ENCODE results near the gene RITA1. TPM values are rescaled to one million over a fixed set of nuclear protein-coding genes. Genes with fewer than 3 reads are reported as not detected.

The RITA1 gene
- total RNA-seq, 1 donor from 2014 or later, result 24.3 TPM

DNA sequence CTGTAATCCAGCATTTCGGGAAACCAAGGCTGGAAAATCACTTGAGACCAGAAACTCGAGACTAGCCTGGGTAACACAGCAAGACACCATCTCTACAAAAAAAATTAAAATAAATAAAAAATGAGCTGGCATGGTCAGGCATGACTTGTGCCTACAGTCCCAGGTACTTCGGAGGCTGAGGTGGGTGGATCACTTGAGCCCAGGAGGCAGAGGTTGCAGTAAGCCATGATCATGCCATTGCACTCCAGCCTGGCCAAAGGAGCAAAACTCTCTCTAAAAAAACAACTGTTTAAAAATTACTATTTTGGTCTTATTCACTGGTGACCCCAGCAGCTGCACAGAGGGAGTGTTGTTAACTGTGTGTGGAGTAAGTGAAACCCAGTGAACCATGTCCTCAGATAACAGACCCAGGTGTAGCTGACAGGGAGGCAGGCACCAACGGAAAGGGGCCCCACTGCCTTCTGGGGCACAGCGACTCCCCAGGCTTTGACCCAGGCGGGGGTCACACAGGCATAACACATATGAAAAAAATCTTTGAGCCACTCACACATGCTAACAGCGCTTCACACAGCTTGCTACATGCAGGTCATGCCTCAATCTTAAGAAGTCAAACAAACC lies 12.3 kb upstream of the RITA1 start:
- DNase-seq (ENCODE audit: extremely low read depth, low read depth, low spot score), result no peak

DNA sequence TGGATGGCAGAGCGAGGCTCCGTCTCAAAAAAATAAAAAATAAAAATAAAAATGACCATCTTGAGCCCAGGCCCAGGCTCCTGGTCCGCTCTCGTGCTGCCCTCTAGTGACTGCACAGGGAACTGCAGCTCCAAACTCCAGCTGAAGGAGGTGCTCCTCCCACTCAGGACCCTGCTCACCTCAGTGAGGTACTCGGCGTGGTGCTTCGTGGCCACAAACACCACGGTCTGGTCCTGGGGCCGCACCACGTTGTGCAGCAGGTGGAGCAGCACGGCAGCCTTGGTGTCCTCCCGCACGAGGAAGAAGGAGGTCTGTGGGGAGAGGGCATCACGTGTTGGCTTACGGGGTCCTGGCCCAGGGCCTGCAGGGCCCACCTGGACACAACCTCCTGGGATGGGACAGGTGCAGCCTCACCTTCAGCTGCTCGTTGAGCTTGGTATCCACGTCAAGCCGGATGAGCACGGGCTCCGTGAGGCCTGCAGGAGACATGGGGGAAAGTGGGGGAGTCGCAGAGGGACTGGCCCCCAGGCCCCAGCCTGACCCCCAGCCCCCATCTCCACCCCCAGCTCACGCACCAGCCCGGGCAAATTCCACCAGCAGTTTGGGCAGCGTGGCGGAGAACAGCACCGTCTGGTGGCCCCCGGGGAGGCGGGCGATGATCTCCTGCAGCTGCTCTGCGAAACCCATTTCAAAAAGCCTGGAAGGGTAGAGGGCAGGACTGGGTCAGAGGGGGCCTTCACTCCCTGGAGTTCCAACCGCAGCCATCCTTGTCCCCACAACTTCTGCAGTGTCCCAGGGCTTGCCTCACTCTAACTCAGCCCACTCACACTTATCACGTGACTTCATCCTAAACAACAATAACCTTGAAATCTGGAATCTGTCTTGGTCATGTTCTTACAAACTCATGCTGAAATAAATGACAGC lies 10.8 kb upstream of the RITA1 start:
- DNase-seq (ENCODE audit: extremely low read depth, low read depth, low spot score), result no peak

DNA sequence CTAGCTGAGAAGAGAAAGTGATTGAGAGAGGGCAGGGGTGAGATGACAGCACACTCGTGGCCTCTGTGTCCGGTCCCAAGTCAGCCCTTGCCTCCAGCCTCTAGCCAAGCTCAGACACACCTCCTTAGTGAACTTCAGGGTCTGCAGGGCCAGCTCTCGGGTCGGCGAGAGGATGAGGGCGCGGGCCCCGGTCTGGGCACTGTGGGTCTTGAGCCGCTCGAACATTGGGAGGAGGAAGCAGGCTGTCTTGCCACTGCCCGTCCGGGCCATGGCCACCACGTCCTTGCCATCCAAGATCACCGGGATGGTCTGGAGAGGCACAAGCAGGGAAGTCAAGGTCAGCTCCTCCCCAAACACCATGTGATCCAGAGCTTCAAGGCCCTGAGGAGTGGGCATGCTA lies 6.5 kb upstream of the RITA1 start:
- DNase-seq (ENCODE audit: extremely low read depth, low read depth, low spot score), result no peak

DNA sequence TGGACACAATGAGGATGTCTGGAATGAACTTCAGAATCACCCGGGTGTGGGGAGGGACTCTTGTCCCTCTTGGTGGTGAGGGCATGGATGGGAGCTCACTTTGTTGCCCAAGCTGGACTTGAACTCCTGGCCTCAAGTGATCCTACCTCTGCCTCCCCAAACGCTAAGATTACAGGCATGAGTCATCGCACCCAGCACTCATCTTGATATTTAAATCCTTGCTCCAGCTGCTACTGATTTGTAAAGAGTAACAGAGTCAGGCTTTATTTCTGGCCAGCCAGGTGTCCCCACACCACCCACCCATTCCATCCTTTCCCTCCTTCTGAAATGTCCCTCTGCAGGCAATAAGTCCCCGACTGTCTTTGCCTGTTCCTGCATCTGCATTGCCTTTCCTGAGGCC lies 5.2 kb upstream of the RITA1 start:
- DNase-seq (ENCODE audit: extremely low read depth, low read depth, low spot score), result no peak

DNA sequence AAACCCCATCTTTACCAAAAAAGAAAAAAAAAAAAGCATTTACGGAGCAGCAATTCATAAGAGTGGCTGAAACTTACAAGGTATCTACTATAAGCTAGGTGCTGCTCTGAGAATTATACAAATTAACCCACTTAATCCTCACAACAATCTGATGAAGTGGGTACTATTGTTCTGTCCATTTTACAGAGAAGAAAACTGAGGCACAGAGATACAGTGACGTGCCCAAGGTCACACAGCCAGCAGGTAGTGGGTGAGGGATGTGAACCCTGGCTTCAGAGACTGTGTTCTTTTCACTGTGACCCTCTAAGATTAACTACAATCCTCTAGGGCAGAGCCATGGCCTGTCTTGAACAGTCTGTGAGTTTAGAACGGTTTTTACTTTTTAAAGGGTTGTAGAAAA lies 3.5 kb upstream of the RITA1 start:
- DNase-seq (ENCODE audit: extremely low read depth, low read depth, low spot score), result no peak

DNA sequence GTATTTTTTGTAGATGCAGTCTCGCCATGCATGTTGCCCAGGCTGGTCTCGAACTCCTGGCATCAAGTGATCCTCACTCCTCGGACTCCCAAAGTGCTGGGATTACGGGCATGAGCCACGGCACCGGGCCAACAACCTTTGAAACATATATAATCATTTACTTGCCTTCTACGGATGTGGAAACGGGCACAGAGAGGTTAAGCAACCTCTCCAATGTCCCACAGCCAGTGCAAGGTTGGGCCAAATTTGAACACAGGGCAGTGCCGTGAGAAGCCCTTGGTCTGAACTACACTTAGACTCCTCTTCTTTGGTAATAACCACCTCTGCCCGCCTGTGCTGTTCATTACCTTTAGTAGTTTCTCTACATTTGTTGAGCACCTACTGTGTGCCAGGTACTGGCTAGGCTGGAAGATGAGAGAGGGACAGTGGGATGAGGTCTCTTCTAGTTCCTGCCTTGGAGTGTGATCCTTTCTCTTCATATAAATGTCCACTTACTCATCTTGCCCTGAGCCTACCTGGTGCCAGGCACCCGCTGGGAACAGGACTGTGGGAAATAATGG lies 2.4 kb upstream of the RITA1 start:
- no peak for DNase-seq (ENCODE audit: extremely low read depth, low read depth, low spot score)

DNA sequence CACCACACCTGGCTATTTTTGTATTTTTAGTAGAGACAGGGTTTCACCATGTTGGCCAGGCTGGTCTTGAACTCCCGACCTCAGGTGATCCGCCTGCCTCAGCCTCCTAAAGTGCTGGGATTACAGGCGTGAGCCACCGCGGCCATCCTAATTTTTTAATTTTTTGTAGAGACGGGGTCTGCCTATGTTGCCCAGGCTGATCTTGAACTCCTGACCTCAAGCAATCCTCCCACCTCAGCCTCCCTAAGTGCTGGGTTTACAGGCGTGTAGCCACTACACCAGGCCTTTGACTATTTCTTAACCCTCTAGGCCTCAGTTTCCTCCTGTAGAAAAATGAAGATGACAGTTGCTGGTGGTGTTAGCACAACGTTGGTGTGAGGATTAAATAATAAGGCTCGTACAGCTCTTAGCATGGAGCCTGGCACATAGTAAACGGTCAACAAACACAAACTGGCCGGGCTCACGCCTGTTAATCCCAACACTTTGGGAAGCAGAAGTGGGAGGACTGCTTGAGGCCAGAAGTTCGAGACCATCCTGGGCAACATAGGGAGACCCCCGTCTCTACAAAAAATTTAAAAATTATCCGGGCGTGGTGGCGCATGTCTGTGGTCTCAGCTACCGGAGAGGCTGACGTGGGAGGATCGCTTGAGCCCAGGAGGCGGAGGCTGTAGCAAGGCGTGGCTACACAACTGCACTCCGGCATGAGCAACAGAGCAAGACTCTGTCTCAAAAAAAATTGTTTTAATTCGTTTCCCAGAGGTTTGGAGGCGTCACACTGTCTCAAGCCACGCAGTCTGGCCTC lies 1.2 kb upstream of the RITA1 start:
- DNase-seq (ENCODE audit: extremely low read depth, low read depth, low spot score), result no peak

DNA sequence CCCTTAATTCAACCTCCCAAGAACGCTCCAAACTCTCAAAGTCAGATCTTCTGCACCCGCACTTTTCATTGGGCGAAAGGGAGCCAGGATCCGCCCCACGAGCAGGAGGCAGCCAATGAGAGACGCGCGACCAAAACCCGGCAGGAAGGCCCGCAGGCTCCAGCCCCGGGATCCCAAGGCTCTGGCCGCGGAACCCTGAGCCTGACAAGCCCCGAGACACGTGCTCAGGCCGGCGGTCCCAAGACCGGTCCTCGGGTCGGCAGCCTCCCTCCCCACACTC lies 681 bp upstream of the RITA1 start:
- no peak for DNase-seq (ENCODE audit: extremely low read depth, low read depth, low spot score)

DNA sequence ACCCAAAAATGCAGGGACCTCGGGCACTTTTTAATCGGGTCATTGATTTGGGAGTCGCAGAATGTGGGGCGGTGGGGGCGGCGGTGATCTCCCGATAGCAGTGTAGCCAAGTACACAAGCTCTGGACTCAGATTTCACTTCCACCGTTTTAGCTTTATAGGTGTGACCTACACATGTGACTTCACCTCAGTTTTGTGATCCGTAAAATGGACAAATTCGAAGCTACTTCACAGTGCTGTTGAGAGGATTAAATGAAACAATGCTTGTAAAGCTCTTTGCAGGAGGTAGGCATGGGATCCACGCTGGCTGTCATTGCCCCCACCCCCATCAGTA lies 478 bp downstream of the RITA1 start:
- no peak for DNase-seq (ENCODE audit: extremely low read depth, low read depth, low spot score)

DNA sequence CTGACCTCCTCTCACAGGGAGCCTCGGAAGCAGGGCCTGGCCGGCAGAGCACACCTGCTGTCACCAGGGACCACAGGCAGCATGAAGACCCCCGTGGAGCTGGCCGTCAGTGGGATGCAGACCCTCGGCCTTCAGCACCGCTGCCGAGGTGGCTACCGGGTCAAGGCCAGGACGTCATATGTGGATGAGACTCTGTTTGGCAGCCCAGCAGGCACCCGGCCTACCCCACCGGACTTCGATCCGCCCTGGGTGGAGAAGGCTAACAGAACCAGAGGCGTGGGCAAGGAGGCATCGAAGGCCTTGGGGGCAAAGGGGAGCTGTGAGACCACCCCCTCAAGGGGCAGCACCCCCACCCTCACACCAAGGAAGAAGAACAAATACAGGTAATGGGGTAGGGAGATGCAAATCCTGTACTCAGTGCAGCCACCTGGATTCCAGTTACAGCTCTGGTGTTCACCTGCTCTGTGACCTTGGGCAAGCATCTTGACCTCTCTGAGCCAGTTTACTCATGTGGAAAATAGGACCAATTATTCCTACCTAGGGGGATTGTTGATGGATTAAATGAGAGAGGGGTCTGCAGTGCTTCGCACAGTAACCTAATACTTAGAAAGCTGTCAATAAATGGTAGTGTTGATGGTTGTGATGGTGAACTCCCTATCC lies 1.3 kb downstream of the RITA1 start:
- no peak for DNase-seq (ENCODE audit: extremely low read depth, low read depth, low spot score)

DNA sequence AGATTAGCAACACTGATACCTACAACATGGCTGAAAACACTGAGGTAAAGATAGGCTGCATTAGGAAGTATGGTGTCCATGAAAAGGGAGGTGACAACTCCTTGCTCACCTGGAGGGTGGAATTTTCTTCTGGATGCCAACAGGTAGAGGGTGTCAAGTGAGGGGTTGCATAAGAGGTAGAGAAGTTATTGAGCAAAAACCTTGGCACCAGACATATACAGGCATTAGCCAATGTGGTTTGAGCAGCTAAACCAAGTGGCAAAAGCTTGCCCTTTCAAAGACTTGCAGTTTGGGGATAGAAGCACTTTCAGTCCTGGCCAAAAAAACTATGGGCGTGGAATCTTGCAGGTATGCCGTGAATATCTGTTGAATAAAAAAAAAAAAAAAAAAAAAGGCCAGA lies 3.8 kb downstream of the RITA1 start:
- no peak for DNase-seq (ENCODE audit: extremely low read depth, low read depth, low spot score)

DNA sequence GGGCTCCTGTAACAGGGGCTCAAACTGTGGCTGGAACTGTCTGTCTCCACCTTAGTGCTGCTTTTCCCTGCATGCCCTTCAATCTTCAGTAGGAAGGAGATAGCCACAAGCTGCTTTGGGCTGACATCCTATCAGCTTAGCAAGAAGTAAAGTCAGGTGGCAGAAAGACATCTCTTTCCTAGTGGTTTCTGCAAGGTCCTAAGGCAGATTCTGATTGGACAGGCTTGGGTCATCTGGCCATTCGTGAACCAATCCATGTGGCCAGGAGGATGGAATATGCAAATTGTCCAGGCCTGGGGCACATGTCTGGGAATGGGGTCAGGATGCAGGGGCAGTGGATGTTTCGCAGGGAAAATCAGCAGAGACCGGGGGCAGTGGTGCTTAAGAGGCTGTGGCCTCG lies 5.2 kb downstream of the RITA1 start:
- no peak for DNase-seq (ENCODE audit: extremely low read depth, low read depth, low spot score)

DNA sequence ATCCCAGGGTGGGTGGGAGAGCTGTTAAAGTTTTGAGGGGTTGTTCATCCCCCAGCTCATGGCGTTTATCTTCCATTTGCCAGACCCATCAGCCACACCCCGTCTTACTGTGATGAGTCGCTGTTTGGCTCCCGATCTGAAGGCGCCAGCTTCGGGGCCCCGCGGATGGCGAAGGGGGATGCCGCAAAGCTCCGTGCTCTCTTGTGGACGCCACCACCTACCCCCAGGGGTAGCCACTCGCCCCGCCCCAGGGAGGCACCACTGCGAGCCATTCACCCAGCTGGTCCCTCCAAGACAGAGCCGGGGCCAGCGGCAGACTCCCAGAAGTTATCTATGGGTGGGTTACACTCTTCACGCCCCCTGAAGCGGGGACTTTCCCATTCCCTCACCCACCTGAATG lies 5.7 kb downstream of the RITA1 start:
- no peak for DNase-seq (ENCODE audit: extremely low read depth, low read depth, low spot score)

DNA sequence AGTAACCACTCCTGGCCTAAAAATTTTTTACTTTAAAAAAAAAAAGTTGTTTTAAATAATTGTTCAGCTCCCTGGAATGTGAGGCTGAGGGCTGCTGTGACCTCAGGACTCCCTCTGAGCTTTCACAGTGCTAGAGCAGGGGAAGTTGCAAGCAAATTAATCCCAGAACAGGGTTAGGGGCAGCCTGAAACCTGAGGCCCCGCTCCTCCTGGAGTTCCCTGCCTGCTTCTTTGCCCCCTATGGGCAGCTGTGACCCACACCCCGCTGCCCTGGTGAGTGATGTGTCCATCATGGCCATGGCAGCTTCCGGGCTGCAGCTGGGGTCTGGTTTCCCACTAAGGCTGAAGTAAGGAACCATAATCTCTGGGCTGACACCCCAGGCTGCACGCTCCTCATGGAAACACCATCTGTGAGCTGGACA lies 9.5 kb downstream of the RITA1 start:
- DNase-seq (ENCODE audit: extremely low read depth, low read depth, low spot score), result no peak

DNA sequence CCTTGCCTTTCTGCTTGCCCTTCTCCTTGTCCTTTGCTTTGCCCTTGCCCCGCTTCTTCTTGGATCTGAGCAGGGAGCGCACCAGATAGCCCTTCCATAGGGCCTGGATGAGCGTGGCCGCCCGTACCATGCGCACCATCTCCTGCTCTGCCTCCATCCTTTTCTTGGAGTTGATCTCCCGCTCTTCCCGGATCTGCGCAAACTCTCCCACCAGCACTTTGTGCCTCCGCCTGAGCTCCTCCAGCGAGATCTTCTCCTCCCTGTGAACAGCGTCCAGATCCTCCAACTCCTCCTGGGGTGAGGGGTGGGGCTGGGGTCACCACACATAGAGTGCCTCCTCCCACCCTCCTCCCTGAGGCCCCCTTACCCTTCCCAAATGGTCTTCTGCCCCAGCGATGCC lies 10.1 kb downstream of the RITA1 start:
- DNase-seq (ENCODE audit: extremely low read depth, low read depth, low spot score), result no peak

DNA sequence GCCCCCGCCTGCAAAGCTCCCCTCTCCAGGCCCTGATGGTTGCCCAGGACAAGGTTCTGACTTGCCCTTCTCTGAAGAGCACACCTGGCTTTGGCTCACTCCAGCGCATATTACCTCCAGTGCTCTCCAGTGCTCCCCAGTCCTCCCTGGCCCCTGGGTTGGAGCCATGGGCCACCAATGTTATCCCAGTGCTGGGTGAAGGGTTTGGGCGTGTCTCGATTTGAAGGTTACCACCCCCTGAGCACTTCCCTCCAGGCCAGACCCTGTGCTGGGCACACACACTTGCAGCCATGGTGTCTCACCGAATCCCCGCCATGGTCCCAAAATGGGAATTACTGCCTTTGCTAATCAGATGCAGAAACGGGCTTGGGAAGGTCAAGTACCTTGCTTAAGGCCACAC lies 11.1 kb downstream of the RITA1 start:
- DNase-seq (ENCODE audit: extremely low read depth, low read depth, low spot score), result no peak

DNA sequence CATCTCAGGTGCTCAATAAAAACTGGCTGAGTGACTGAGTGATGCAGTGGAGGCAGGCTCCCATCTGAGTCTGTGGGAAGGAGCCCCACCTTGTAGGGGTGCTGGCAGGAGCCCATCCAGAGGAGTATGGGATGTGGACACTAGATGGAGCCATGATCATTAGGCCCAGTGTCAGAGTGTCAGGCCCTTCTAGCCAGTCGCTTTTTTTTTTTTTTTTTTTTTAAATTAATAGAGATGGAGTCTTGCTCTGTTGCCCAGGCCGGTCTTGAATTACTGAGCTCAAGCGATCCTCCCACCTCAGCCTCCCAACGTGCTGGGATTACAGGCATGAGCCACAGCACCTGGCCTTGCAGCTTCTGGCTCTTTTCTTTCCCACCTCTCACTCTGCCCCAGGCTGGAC lies 11.5 kb downstream of the RITA1 start:
- DNase-seq (ENCODE audit: extremely low read depth, low read depth, low spot score), result no peak

DNA sequence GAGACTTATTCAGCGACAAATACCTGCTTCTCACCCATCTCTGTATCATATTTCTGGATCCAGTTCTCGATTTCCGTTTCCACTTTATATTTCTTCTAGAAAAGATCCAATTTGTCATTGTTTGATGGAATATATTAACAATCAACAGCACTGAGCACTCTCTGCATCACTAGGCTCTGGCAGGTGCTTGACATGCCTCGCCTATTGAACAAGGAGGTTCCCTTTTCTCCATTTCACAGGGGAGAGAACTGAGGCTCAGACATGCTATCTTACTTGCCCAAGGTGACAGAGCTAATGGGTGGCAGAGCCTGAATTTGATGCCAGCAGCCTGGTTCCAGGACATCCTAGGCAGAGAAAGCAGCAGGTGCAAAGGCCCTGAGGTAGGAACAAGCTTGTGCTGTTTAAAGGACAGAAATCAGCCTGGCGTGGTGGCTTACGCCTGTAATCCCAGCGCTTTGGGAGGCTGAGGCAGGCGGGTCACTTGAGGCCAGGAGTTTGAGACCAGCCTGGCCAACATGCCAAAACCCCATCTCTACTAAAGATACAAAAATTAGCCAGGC lies 12.1 kb downstream of the RITA1 start:
- DNase-seq (ENCODE audit: extremely low read depth, low read depth, low spot score), result no peak

DNA sequence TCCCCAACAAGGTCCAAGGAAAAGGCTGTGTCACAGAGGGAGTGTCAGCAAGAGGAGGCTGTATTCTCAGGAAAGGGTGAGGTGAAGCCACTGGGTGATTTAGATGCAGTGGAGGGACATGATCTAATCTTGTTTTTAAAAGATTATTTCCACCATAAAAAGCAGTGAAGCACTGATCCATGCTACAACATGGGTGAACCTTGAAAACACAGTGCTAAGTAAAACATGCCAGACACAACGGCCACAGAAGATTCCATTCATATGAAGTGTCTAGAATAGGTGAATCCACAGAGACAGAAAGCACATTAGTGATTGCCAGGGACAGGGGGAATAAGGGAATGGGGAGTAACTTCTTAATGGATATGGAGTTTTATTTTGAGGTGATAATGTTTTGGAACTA lies 12.8 kb downstream of the RITA1 start:
- DNase-seq (ENCODE audit: extremely low read depth, low read depth, low spot score), result no peak

DNA sequence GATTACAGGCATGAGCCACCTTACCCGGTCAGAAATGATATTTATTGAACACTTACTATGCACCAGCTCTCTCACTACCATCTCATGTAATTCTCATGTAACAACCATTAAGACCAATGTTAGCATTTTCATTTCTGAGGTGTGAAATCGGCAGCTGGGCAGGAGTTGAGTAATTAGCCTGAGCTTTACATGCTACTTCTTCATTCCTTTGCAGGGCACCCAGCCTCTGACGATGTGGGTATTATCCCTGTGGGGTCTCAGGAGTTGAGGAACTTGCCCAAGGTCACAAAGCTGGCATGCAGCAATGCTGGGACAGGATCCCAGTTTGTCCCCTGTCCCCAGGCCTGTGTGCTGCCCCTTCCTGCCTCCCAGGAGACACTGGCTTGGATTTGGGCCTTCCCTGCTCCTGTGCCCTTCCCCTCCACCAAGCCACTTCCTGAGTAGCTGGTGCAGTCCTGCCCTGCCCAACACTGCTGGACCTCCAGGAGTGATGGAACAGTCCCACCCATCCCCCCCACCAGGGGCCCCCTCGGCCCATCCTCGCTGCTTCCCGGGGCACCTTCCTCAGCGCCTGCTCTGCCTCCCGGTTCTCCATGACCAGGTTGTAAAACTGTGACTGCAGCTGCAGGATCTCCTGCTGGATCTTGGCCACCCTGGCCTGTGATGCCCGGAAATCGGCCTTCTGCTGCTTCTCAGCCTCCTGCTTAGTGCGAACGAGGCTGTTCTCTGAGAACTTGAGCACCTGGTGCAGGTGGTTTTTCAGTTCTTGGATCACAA lies 14.7 kb downstream of the RITA1 start:
- DNase-seq (ENCODE audit: extremely low read depth, low read depth, low spot score), result no peak
